Suprapubic skin (tissue), 4 donors: ENCODE measurements around the gene FRMD8. TPM values are rescaled to one million over a fixed set of nuclear protein-coding genes. Genes with fewer than 3 reads are reported as not detected.

Experiments
- DNase-seq, 2 donors: peaks; one replicate each; pipeline ENCODE4 v3.0.0-alpha.2; 2019; ENCODE audit warnings: low spot score in 2 of 2
- H3K27ac ChIP-seq: fragments of 200-600 bp; sonication (generic); one replicate; pipeline ENCODE4 v1.5.1; 2019
- H3K27me3 ChIP-seq: fragments of 200-600 bp; sonication (generic); one replicate; pipeline ENCODE4 v1.5.1; 2019
- H3K36me3 ChIP-seq: fragments of 200-600 bp; sonication (generic); one replicate; pipeline ENCODE4 v1.5.1; 2019
- H3K4me1 ChIP-seq: fragments of 200-600 bp; sonication (generic); one replicate; pipeline ENCODE4 v1.5.1; 2019
- H3K4me3 ChIP-seq: fragments of 200-600 bp; sonication (generic); one replicate; pipeline ENCODE4 v1.5.1; 2019; ENCODE audit warnings: mild to moderate bottlenecking
- H3K9me3 ChIP-seq: fragments of 200-600 bp; sonication (generic); one replicate; pipeline ENCODE4 v1.5.1; 2019
- EP300 ChIP-seq: sonication (generic); formaldehyde crosslinking; IDR thresholded peaks from one replicate; pipeline ENCODE4 v1.6.1; 2017; ENCODE audit warnings: antibody characterized with exemption
- POLR2A ChIP-seq, 2 donors: fragments of 450-650 bp; IDR thresholded peaks; one replicate each; pipeline ENCODE4 v1.6.1; 2017; ENCODE audit warnings: antibody characterized with exemption in 2 of 2, mild to moderate bottlenecking in 2 of 2, moderate library complexity in 2 of 2
- POLR2AphosphoS5 ChIP-seq, 3 donors: sonication (generic); formaldehyde crosslinking; IDR thresholded peaks; one replicate each; pipeline ENCODE4 v1.6.1; 2017; ENCODE audit warnings: antibody characterized with exemption in 3 of 3
- WGBS: methylation state at CpG from one replicate; pipeline ENCODE4 v1.1.5; 2018; 5-methylcytosine and 5-hydroxymethylcytosine counted together
- total RNA-seq, 4 donors: library from RNA; depleted of rRNA; stranded (reverse); fragments of >200 nt; gene quantifications; one replicate each; pipeline ENCODE4 v1.1.0, GENCODE V29; 2016
- TF ChIP-seq, protein P1 (sequence below), 2 donors: fragments of 200-600 bp in 1 of 2; fragments of 450-650 bp in 1 of 2; sonication (generic) in 1 of 2; IDR thresholded peaks; one replicate each; pipeline ENCODE4 v1.5.1; 2016 to 2019; ENCODE audit warnings: antibody characterized with exemption in 2 of 2, mild to moderate bottlenecking in 1 of 2, moderate library complexity in 1 of 2

The FRMD8 gene
- total RNA-seq, 4 donors from 2014 or later, result 56.2 to 107 (median 81.5) TPM

DNA sequence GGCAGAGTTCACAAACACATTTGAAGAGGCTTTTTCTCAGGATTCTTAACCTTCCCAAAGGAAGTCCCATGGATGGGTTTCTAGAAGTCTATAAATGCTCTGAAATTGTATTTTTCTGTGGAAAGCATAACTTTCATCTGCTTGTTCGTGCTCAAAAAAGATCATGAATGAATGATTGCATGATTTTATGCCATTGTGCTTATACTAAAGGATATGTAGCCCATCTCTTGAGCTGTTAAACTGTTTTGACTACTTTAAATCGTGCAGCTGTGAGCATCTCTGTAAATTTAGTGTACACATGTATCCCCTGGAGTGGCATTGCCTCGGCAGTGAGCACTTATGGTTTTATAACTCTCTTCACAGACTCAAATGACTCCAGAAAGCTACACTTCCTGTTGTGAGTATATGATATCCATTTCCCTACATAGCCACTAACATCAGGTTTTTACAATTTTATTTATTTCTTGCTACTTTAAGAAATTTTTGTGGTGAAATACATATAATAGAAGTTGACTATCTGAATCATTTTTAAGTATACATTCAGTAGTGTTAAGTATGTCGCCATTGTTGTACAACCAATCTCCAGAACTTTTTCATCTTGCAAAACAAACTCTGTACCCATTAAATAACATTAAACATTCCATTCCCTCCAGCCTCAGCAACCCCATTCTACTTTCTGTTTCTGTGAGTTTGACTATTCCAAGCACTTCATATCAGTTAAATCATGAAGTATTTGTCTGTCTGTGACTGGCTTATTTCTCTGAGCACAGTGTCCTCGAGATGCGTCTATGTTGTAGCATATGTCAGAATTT is 44.2 kb downstream of the FRMD8 start:
- Histone ChIP-seq H3K27me3 (no peaks in the 10 kb centered on the region), H3K36me3 (peaks cover 19% of the 10 kb centered on the region), H3K4me1 (peaks cover 83% of the 10 kb centered on the region), H3K4me3 (peak overlapping the region; percentile 91), H3K9me3 (no peaks in the 10 kb centered on the region), H3K27ac (peak overlapping the region; percentile 98)
- WGBS, result 22% methylated on average over 6 of the region's 6 CpGs
- DNase-seq, result peak; percentile 25 to 44
- TF ChIP-seq POLR2A (IDR thresholded peaks at IDR 0.05), result no peak
- TF ChIP-seq EP300, result no peak
- TF ChIP-seq, protein P1, sequence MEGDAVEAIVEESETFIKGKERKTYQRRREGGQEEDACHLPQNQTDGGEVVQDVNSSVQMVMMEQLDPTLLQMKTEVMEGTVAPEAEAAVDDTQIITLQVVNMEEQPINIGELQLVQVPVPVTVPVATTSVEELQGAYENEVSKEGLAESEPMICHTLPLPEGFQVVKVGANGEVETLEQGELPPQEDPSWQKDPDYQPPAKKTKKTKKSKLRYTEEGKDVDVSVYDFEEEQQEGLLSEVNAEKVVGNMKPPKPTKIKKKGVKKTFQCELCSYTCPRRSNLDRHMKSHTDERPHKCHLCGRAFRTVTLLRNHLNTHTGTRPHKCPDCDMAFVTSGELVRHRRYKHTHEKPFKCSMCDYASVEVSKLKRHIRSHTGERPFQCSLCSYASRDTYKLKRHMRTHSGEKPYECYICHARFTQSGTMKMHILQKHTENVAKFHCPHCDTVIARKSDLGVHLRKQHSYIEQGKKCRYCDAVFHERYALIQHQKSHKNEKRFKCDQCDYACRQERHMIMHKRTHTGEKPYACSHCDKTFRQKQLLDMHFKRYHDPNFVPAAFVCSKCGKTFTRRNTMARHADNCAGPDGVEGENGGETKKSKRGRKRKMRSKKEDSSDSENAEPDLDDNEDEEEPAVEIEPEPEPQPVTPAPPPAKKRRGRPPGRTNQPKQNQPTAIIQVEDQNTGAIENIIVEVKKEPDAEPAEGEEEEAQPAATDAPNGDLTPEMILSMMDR (IDR thresholded peaks at IDR 0.05), result no peak
- TF ChIP-seq POLR2AphosphoS5 (IDR thresholded peaks at IDR 0.05), result no peak

DNA sequence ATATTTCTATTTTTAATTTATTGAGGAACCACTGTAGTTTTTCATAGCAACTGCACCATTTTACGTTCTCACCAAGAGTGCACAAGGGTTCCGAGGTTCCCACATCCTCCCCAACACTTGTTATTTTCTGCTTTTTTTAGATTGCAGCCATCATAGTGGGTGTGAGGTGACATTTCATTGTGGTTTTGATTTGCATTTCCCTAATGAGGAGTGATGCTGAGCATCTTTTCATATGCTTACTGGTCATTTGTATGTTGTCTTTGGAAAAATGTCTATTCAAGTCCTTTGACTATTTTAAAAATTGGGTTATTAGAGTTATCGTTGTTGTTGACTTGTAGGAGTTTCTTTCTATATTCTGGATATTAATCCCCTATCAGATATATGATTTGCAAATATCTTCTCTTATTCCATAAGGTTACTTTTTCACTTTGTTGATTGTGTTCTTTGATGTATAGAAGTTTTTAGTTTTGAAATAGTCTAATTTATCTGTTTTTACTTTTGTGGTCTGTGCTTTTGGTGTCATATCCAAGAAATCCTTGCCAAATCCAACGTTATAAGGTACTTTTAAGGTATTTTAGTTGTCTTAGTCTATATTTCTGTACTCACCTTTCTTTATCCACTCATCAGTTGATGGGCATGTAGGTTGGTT is 45.1 kb downstream of the FRMD8 start:
- H3K4me1 ChIP-seq, result peaks cover 93% of the 10 kb centered on the region
- H3K4me3 ChIP-seq, result peak overlapping the region; percentile 91
- peaks cover 28% of the 10 kb centered on the region for H3K36me3 ChIP-seq
- TF ChIP-seq, protein P1 (IDR thresholded peaks at IDR 0.05), result no peak
- TF ChIP-seq POLR2AphosphoS5 (IDR thresholded peaks at IDR 0.05) (peak in 2 of 3 donors; percentile 14 to 28), EP300 (no peak)
- no peaks in the 10 kb centered on the region for H3K9me3 ChIP-seq
- DNase-seq, result no peak
- H3K27me3 ChIP-seq, result no peaks in the 10 kb centered on the region
- WGBS, result 20% methylated on average over 4 of the region's 4 CpGs
- peak overlapping the region; percentile 8 for H3K27ac ChIP-seq

DNA sequence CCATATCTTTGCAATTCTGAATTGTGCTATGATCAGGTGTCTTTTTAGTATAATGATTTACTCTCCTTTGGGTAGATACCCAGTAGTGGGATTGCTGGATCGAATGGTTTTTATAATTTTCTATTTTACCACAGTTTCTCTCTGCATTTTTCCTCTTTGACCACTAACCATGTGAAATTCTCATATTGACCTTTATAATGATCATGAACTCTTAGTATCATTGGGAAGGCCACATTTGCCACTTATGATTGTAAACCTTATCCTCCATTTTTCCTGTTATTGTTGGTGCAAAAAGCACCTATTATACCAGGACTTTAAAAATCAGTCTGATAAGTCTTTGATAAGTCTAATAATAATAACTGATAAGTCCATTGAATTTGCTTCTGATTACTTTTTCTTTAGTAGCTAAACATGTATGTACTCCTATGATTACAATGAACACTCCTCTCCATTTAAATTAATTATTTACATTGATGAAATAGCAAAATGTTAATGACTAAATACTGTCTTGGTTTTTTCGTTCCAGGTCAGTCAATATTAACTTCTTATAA is 45.7 kb downstream of the FRMD8 start:
- no peaks in the 10 kb centered on the region for H3K27me3 ChIP-seq
- H3K4me1 ChIP-seq, result peaks cover 98% of the 10 kb centered on the region
- H3K27ac ChIP-seq, result no peak overlapping the region
- H3K9me3 ChIP-seq, result no peaks in the 10 kb centered on the region
- H3K36me3 ChIP-seq, result peaks cover 31% of the 10 kb centered on the region
- H3K4me3 ChIP-seq, result peak overlapping the region; percentile 91
- DNase-seq, result no peak
- 52% methylated on average over 2 of the region's 2 CpGs for WGBS
- no peak for TF ChIP-seq POLR2AphosphoS5 (IDR thresholded peaks at IDR 0.05)
- TF ChIP-seq, protein P1 (IDR thresholded peaks at IDR 0.05), result no peak
- no peak for TF ChIP-seq EP300
- TF ChIP-seq POLR2A (IDR thresholded peaks at IDR 0.05), result no peak

DNA sequence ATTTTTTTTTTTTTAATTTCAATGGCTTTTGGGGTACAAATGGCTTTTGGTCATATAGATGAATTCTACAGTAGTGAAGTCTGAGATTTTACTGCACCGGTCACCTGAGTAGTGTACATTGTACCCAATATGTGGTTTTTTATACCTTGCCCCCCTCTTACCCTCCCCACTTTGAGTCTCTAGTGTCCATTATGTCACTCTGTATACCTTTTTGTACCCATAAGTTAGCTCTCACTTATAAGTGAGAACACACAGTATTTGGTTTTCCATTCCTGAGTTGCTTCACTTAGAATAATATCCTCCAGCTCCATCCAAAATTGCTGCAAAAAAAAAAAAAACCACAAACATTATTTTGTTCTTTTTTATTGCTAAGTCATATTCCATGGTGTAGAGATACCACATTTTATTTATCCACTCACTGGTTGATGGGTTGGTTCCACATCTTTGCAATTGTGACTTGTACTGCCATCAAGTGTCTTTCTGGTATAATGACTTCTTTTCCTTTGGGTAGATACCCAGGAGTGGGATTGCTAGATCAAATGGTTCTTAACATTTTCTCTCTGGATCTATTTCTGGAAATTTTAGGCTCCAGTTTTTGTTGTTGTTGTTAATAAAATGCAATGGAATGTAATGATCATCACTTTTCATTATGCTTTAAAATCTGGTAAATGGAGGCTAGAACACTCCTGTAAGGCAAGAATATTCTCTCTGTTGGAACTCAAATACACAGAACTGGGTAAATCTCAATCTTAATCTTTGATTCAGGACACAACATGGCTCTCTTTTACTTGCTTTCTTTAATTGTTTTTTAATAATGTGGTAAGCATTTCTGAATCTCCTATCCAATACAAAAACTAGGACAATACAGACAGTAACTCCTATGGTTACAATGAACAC is 46.5 kb downstream of the FRMD8 start:
- peaks cover 38% of the 10 kb centered on the region for H3K36me3 ChIP-seq
- DNase-seq, result no peak
- peaks cover 98% of the 10 kb centered on the region for H3K4me1 ChIP-seq

More for the DNA sequence above, 46.5 kb downstream of the FRMD8 start:
- Histone ChIP-seq H3K9me3 (no peaks in the 10 kb centered on the region), H3K27ac (no peak overlapping the region), H3K4me3 (peak overlapping the region; percentile 91), H3K27me3 (no peaks in the 10 kb centered on the region)
- TF ChIP-seq POLR2A (IDR thresholded peaks at IDR 0.05) (peak in 1 of 2 donors; percentile 8), POLR2AphosphoS5 (IDR thresholded peaks at IDR 0.05) (no peak), EP300 (no peak)
- TF ChIP-seq, protein P1 (IDR thresholded peaks at IDR 0.05), result no peak
- 91% methylated on average over 1 of the region's 1 CpG for WGBS
